HG03520 (cell line): ENCODE measurements around the gene POP4.

Experiments
- ATAC-seq: cut with Tn5 transposase; IDR thresholded peaks from one replicate; pipeline ENCODE4 v1.9.1; 2021; ENCODE audit warnings: mild to moderate bottlenecking, moderate library complexity; ENCODE audit not compliant: unreplicated experiment

POP4 gene

DNA sequence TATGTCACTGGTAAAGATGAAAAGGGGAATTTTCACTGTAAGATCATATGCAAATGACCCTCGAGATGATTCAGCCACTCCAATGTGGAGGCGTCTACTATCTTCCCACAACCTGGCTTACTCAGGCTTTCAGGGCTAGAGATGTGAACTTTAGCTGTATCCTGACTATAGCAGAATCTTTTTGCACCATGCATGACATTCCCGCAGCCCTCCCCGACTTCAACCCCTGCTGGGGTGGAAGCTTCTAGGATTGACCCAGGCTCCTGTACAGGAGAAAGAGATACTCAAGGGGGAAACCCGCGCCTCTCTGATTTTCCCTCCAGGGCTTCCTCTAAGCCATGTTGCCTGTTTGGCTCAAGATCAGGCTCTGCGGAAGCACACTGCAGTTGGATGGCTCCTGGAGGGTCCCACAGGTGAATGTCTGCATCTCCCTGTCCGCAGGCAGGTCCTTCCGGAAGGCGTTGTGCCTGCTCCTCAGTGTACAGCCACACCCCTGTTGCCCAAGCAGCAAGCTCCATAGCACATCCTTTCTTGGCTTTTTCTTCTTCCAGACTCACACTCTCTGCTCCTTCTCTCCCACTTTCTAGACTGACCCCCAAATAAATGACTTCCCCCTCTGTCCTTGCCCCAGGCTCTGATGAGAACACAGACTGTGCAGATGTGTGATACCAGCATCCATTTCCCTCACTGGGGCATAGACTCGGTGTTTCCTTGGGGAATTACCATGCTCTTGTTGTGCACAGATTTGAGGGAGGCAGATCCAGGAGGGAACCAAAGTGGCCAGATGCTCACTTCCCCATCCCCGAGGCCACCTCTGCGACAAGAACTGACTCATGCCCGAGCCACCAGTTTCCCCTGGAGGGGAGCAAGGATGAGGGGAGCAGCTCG is 29.1 kb upstream of the POP4 start:
- ATAC-seq = no peak

DNA sequence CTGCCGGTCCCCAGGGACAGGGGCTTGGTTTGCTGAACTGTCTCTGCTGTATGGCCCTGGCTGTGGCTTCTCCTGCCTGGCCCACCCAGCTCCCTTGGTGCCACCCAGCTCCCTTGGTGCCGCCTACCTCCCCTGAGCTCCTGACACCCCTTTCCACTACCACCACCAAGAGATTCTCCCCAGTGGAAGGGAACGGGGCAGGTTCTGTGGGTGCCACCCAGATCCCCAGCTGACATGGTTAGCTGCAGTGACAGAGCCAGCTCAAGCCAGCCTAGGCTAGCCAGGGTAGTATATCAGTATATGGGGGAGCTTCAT is 28.5 kb upstream of the POP4 start:
- no peak for ATAC-seq

DNA sequence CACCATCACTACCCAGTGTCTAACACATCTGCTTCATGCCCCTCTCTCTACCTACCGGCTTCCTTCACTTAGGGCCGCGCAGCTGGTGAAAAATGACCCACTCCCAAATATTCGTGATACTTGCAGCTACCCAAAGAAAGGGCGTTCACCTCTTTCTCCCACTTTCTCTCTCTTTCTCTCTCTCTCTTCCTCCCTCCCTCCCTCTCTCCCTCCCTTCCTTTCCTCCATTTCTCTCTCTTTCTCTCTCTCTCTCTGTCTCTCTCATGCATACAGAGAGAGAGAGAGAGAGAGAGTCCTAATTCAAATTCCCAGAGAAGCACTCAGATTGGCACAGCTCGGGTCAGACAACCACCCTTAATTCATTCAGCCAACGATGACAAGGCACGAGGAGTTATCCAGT is 27.7 kb upstream of the POP4 start:
- ATAC-seq = no peak

DNA sequence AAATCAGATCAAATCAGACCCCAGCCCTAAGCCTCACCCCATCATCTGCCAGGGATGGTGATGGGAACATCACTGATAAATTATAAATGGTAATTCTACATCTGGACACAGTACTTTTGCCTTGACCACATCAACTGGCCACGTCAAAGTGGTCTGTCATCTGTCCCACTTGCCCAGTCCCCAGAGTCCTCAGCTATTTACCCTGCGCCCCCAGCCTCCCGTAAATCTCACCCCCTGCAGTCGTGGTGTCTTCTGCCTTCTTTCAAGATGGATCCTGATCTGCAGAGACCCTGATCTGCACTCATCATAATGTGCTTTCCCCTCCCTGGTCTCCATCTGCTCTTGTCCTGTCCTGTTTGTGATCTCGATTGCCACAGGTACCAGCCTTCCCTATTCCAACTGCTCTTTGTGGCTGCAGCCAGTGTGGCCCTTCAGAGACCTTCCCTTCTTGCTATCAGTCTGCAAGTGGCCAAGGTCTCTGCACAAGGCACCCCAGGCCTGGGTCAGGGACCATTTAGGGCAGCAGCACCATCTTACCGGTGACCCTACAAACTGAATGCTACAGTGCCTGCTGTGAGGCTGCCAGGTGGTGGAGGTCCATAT is 26.7 kb upstream of the POP4 start:
- no peak for ATAC-seq

GRCh38 chr19:29581398-29581797 is 24.7 kb upstream of the POP4 start:
- no peak for ATAC-seq

- no peak for ATAC-seq
These were observed 22.7 kb upstream of the POP4 start for GRCh38 chr19:29583196-29583999.

- ATAC-seq = no peak
These were observed 19.7 kb upstream of the POP4 start for GRCh38 chr19:29586401-29586800.

DNA sequence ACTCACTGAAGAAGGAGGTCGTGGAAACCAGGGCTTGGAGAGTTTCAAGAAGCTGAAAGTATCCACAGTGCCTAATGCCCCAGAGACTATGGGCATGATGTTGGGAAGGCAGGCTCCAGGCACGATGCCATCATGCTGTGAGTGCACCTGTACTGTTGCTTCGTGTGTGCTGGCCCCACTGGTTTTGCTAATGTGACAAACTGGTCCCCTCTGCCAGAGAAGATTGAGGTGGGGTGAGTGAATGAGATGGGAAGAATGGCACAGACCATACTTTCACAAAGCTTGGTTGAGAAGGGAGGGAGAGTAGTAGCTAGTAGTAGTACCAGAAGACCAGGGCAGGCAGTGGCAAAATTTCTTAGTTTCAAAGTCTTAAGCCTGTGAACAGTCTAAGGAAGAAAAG is 19.0 kb upstream of the POP4 start:
- no peak for ATAC-seq

DNA sequence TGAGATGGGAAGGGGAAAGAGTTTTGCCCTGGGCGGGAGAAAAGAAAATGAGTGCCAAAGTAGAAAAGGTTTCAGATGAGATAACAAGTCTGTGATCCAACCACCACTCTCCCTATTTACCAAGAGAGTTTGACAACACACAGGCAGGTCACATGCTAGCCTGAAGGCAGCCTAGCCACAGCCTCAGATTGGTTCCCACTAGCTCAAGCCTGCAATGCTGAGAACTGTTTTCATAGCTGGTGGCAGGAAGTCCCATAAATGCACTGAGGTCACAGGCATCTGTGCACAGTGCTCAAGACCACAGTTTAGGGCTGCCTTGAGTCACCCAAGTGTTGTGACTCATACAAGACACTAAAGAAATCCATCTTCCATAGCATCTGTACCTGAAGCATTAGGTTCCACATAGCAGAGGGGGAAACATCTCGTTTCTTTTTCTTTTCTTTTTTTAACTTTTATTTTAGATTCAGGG is 18.5 kb upstream of the POP4 start:
- peak; percentile 75 for ATAC-seq

DNA sequence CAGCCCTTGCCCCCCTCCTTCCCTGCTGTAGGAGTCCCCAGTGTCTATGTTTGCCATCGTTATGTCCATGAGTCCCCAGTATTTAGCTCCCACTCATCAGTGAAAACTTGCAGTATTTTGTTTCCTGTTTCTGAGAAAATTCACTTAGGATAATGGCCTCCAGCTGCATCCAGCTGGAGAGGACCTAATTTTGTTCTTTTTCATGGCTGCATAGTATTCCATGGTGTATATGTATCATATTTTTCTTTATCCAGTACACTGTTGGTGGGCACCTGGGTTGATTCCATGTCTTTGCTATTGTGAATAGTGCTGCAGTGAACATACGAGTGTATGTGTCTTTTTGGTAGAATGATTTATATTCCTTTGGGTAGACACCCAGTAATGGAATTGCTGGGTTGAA is 18.0 kb upstream of the POP4 start:
- ATAC-seq = no peak

- ATAC-seq = no peak
These were observed 15.8 kb upstream of the POP4 start for GRCh38 chr19:29590278-29590677.

DNA sequence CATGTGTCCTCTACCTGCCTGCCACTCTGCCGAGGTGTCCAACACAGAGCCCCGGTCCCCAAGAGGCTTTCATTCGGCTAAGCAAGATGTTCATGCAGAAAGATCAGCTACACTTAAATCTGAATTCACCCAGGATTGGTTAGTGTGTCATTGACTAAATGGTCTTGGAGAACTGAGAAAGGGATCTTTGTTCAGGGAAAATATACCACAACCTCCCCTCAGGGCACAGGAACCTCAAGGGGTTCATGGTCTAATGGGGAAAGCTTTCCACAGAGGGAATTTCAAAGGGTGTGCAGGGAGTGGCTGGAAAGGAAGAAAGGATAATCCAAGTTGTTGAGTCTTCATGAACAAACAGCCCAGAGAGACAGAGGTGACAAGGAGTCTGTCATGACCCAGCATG is 14.4 kb upstream of the POP4 start:
- ATAC-seq = no peak

DNA sequence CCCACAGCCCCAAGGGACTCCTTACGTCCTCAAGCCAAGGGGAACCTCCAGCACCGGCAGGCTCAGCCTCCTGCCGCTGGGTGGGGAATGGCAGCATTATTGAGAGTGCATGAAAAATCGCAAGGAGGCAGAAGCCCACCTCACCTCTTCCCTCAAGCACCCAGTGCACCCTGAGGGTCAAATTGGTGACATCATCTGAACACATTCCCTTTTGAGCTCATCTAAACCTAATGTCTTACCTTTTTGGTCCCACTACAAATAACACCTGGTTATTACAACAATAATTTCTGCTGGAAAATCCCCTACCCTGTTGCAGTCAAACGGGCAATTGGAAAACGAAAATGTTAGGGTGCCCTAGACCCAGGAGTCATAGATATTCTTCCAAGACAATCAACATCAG is 12.2 kb upstream of the POP4 start:
- no peak for ATAC-seq

DNA sequence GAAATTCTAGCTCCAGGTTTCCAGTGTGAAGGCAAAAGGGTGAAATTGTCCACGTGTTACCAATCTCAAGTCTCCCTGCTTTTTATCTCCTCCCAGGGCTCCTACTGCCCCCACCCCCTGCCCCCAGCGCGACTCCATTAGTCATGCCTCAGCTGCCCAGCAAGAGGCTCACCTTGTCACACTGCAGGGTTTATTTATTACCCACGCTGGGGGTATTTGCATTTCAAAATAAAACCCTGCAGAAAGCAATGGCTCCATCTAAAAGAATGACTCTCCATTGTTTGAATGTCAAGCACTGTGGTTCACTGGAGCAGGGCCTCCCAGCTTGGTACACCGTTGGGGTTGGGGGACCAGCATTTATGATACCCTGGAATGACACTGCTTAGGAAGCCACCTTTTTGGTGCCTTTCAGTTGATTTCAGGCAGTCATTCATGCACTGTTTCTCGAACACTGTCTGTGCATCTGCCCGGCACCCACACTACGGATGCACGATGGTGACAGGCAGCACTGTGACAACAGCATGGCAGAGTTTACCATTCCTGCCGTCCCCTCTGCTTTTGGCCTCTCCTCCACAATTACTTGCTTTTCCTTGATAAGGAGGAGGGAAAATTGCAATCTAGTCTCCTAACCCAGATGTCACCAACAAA is 9.9 kb upstream of the POP4 start:
- no peak for ATAC-seq

- no peak for ATAC-seq
These were observed 9.1 kb upstream of the POP4 start for GRCh38 chr19:29596885-29597525.

DNA sequence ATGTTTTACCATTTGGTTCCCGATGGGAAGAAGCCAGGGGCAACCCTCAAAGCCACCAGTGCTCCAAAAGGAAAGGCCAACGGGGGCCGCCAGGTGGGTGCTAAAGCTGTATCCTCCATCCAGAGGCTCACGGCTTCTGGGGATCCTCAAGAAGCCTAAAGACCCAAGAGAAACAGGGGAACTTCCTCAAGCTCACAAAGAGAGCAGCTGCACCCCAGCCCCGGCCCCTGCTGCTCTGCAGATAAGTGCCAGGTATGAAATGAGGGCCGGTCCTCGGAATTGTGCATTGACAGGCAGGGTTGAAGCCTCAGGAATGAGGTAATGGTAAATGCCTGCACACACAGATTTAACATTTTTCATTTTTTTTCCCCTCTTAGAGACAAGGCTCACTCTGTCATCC is 8.0 kb upstream of the POP4 start:
- ATAC-seq = no peak

GRCh38 chr19:29598496-29598895 is 7.6 kb upstream of the POP4 start:
- ATAC-seq = no peak

DNA sequence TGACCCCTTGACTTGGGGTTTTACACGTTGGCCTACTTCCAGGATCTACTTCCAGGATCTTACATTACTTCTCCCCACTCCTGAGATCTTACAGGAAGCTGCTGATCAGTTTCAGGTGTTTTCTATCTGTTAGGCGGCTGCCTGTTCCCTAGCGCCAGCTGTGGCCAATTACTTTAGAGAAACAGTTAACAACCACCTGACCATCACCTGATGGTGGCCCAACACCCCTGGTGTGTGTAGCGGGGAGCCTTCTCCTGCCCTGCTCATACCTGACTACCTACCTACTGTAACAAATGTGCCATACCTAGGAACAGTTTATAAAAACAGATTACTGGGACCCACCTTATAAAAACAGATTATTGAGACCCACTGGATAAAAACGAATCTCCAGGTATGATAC is 2.8 kb upstream of the POP4 start:
- no peak for ATAC-seq

- ATAC-seq = no peak
These were observed 301 bp downstream of the POP4 start for GRCh38 chr19:29606420-29606747.

DNA sequence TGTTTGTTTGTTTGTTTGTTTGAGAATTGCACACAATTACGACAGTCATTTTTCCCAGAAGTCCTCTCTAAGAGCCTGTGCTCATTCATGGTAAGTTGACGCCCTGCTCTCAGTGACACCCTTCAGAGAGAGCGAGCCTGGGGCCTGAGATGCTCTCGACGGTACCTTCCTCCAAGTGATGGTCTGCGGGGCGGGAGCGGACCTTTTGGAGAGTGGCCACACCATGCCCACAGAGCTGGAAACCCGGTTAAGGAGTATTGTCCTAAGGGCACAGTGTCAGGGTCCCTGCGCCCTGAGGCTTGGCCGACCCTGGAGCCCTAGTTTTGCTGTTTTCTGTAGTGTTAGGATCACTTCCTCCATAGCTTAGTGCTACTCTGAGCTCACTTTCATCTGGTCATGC is 3.6 kb downstream of the POP4 start:
- no peak for ATAC-seq

DNA sequence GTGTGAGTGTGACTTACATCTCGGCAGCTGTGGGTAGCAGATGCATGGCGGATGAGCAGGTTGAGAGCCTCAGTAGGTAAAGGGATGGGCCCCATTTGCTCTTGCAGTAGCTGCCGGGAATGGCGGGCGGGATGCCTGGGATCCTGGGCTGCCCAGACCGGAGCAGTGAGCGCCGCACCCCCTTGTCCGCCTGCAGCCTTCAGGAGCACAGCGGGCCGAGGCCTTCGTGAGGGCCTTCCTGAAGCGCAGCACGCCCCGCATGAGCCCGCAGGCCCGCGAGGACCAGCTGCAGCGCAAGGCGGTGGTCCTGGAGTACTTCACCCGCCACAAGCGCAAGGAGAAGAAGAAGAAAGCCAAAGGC is 4.1 kb downstream of the POP4 start:
- no peak for ATAC-seq
